ENCODE measurements around the gene DDT. TPM values are rescaled to one million over a fixed set of nuclear protein-coding genes. Genes with fewer than 3 reads are reported as not detected.

Gene DDT
- total RNA-seq, 4 donors from 2014 or later, result 225 to 338 (median 285) TPM

Other genes starting within 250 kb of the DDT start
- 10 to 100 TPM in 1 of 4 donors, 1 to 10 TPM in 3; 2.5 to 25.6 (median 6.2) TPM for gene ZNF70, start 223.3 kb downstream of the DDT start, total RNA-seq
- gene VPREB3, start 220.0 kb downstream of the DDT start, total RNA-seq, result 10 to 100 TPM in 1 of 4 donors, not detected in 3; 29.7 TPM
- not detected for gene C22orf15, start 211.5 kb downstream of the DDT start, total RNA-seq
- gene CHCHD10, start 206.5 kb downstream of the DDT start, total RNA-seq, result 100 to 1,000 TPM; 112 to 219 (median 142) TPM
- gene MMP11, start 201.6 kb downstream of the DDT start, total RNA-seq, result 10 to 100 TPM in 3 of 4 donors, 1 to 10 TPM in 1; 2.9 to 19.5 (median 13.7) TPM
- gene SMARCB1, start 187.5 kb downstream of the DDT start, total RNA-seq, result 10 to 100 TPM; 45.7 to 94.9 (median 77.0) TPM
- gene DERL3, start 135.4 kb downstream of the DDT start, total RNA-seq, result 10 to 100 TPM in 1 of 4 donors, 1 to 10 TPM in 3; 1.1 to 17.3 (median 3.4) TPM
- 10 to 100 TPM in 3 of 4 donors, 1 to 10 TPM in 1; 8.3 to 16.0 (median 14.8) TPM for gene SLC2A11, start 116.6 kb downstream of the DDT start, total RNA-seq
- 100 to 1,000 TPM in 3 of 4 donors, 10 to 100 TPM in 1; 97.9 to 206 (median 151) TPM for gene MIF, start 80.1 kb downstream of the DDT start, total RNA-seq
- 1 to 10 TPM in 2 of 4 donors, not detected in 2; 1.2 to 3.3 TPM for gene GSTT2B, start 13.2 kb downstream of the DDT start, total RNA-seq
- 1 to 10 TPM in 2 of 4 donors, under 1 TPM in 1, not detected in 1; 0.67 to 9.9 (median 6.3) TPM for gene DDTL, start 7.6 kb downstream of the DDT start, total RNA-seq
- gene GSTT2, start 5.7 kb upstream of the DDT start, total RNA-seq, result not detected
- gene GSTT4, start 31.0 kb upstream of the DDT start, total RNA-seq, result not detected
- 100 to 1,000 TPM in 1 of 4 donors, 10 to 100 TPM in 3; 69.4 to 166 (median 93.5) TPM for gene CABIN1, start 36.9 kb upstream of the DDT start, total RNA-seq
- 100 to 1,000 TPM in 2 of 4 donors, 10 to 100 TPM in 2; 10.7 to 367 (median 209) TPM for gene SUSD2, start 207.0 kb upstream of the DDT start, total RNA-seq